Measurements from ENCODE around the gene VSIG4. TPM values are rescaled to one million over a fixed set of nuclear protein-coding genes. Genes with fewer than 3 reads are reported as not detected.

The VSIG4 gene
- total RNA-seq, 2 donors from 2014 or later = 28.0 to 71.6 TPM

- H3K4me3 ChIP-seq = no peak overlapping the region
- H3K27me3 ChIP-seq = no peaks in the 10 kb centered on the region
- no peak overlapping the region for H3K27ac ChIP-seq
- no peaks in the 10 kb centered on the region for H3K4me1 ChIP-seq
- no peaks in the 10 kb centered on the region for H3K9me3 ChIP-seq
- TF ChIP-seq, protein P1, sequence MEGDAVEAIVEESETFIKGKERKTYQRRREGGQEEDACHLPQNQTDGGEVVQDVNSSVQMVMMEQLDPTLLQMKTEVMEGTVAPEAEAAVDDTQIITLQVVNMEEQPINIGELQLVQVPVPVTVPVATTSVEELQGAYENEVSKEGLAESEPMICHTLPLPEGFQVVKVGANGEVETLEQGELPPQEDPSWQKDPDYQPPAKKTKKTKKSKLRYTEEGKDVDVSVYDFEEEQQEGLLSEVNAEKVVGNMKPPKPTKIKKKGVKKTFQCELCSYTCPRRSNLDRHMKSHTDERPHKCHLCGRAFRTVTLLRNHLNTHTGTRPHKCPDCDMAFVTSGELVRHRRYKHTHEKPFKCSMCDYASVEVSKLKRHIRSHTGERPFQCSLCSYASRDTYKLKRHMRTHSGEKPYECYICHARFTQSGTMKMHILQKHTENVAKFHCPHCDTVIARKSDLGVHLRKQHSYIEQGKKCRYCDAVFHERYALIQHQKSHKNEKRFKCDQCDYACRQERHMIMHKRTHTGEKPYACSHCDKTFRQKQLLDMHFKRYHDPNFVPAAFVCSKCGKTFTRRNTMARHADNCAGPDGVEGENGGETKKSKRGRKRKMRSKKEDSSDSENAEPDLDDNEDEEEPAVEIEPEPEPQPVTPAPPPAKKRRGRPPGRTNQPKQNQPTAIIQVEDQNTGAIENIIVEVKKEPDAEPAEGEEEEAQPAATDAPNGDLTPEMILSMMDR (IDR thresholded peaks at IDR 0.05) = no peak
- no peaks in the 10 kb centered on the region for H3K36me3 ChIP-seq
- no peak for DNase-seq (ENCODE audit: low spot score)
Observed at GRCh38 chrX:66022632-66023384, 17.1 kb downstream of the VSIG4 start.

DNA sequence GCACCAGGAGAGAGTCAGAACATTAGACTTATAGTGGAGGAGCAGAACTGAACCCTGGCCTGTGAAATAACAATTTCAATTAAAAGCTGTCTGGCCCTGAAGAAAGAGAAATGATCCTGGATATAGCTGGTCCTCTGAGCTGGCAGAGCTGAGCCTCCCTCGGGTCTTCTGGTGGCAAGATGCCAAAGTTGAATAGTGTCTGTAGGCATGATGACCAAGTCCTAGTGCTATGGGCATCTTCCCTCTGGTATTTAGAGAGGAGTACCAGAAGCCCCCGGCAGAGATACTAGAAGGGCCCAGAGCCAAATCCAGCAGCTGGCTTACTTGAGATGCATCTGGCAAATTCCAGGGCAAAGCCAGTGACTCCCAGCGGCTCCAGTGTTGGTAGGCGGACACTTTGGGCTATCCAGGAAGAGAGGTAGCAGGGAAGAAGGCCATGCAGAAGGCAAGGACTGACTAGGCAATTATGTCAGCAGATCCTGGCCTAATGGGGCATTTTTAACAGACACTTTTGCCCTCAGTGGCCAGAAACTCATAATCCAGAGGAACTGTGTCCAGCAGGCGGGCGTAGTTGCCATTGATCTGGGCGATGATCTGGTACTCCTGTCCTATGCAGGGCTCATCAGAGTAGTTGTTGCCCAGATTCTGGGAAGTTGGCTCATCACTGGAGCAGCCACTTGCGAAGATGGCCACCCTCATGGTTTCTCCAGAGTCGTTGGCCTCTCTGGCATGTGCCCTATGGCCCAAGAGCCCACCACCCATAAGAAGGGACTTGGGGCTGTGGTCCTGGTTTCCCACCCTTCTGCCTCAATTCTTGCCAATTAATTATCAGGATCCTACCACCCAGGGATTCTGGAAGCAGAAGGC lies 17.9 kb downstream of the VSIG4 start:
- no peaks in the 10 kb centered on the region for H3K4me1 ChIP-seq
- no peak overlapping the region for H3K4me3 ChIP-seq
- no peaks in the 10 kb centered on the region for H3K27me3 ChIP-seq
- no peak overlapping the region for H3K27ac ChIP-seq
- TF ChIP-seq, protein P1 (IDR thresholded peaks at IDR 0.05) = no peak
- H3K36me3 ChIP-seq = no peaks in the 10 kb centered on the region
- H3K9me3 ChIP-seq = no peaks in the 10 kb centered on the region
- DNase-seq (ENCODE audit: low spot score) = no peak

- Histone ChIP-seq H3K4me3 (no peak overlapping the region), H3K27ac (no peak overlapping the region), H3K9me3 (no peaks in the 10 kb centered on the region), H3K4me1 (no peaks in the 10 kb centered on the region), H3K36me3 (no peaks in the 10 kb centered on the region), H3K27me3 (no peaks in the 10 kb centered on the region)
- DNase-seq (ENCODE audit: low spot score) = no peak
- TF ChIP-seq, protein P1 (IDR thresholded peaks at IDR 0.05) = no peak
Observed at GRCh38 chrX:66021401-66021764, 18.5 kb downstream of the VSIG4 start.

DNA sequence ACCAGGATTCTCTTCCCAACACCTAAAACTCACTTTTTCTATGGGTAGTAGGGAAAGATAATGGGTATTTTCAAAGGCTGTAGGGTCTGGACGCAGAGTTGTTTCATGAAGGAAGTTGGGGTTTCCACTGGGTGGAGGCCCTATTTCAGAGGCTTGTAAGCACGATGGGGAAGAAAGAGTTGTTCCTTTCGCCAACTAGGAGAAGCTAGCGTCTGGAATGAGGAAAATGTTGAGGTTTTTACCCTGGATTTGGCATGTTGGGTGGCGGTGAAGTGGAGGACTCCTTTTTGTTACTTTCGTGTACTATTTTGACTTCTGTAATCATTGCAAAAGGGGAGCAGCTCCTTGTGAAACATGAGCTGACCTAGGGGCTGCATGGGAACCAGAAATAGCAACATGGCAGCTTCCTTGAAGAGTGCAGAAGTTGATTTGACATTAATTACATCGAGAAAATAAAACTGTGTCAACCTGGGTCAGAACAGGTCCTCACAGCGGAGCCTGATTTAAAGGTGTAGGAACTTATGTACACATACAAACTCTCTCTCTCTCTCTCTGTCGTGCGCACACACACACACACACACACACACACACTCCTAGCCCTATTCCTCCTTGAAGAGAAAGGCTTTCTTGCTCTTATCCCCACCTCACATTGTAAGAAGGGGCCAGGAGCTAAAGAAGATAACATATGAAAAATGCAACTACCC lies 19.1 kb downstream of the VSIG4 start:
- no peak for DNase-seq (ENCODE audit: low spot score)
- TF ChIP-seq, protein P1 (IDR thresholded peaks at IDR 0.05) = no peak
- H3K36me3 ChIP-seq = no peaks in the 10 kb centered on the region
- no peak overlapping the region for H3K27ac ChIP-seq
- no peaks in the 10 kb centered on the region for H3K9me3 ChIP-seq
- no peaks in the 10 kb centered on the region for H3K27me3 ChIP-seq
- H3K4me1 ChIP-seq = no peaks in the 10 kb centered on the region
- no peak overlapping the region for H3K4me3 ChIP-seq

DNA sequence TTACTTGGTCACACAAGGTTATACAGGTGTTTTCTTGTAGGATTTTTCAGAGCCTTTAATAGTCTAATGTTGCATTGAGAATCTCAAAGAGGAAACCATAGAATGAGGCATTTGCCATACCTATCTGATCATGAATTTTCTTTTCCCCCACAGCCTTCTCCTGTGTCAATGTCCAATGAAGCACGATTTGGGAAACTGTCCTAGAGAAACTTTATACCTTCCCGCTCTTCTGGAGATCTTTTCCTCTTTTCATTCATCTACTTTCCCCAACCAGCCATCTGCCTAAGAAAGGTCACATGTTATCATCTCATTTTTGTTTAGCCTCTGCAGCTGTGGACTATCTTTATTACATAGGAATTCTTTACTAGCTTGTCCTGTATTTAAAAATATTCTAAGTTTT lies 19.9 kb downstream of the VSIG4 start:
- Histone ChIP-seq H3K4me1 (no peaks in the 10 kb centered on the region), H3K27ac (no peak overlapping the region), H3K9me3 (no peaks in the 10 kb centered on the region), H3K4me3 (no peak overlapping the region), H3K27me3 (no peaks in the 10 kb centered on the region), H3K36me3 (no peaks in the 10 kb centered on the region)
- no peak for DNase-seq (ENCODE audit: low spot score)
- TF ChIP-seq, protein P1 (IDR thresholded peaks at IDR 0.05) = no peak
